Gastroesophageal sphincter (tissue), 4 donors: ENCODE results near the gene ZNF486. TPM values are rescaled to one million over a fixed set of nuclear protein-coding genes. Genes with fewer than 3 reads are reported as not detected.

Source experiments
- small RNA-seq, 4 donors: library from RNA; depleted of rRNA; stranded (forward); fragments of <200 nt; gene quantifications; one replicate each; pipeline ENCODE3, GENCODE V24; 2016
- total RNA-seq, 4 donors: library from RNA; depleted of rRNA; stranded (reverse); fragments of >200 nt; gene quantifications; one replicate each; pipeline ENCODE4 v1.1.0, GENCODE V29; 2016

The ZNF486 gene
- total RNA-seq, 4 donors from 2014 or later, result 2.6 to 4.4 (median 3.0) TPM

Small RNAs within 50 kb of the gene (small RNA-seq; reads per million reads assigned to genes)
- 0 reads per million in 4 donors for gene AC011447.4

Other genes with a start within 250 kb of the ZNF486 start
- 1 to 10 TPM; 1.6 to 5.9 (median 3.8) TPM for gene ZNF682, start 127.7 kb upstream of the ZNF486 start, total RNA-seq
- gene ZNF90, start 89.2 kb upstream of the ZNF486 start, total RNA-seq, result 1 to 10 TPM in 3 of 4 donors, under 1 TPM in 1; 0.12 to 2.5 (median 1.6) TPM